NCI-H2081 (cell line): ENCODE results near the gene NRSN2.
"Not testable (repeated sequence)": the region's sequence is repeated elsewhere in the genome, so short reads cannot be mapped to it uniquely, and the experiment has no call there.

ENCODE experiments used
- DNase-seq, 2 experiments: peaks; one replicate each; lab custom pipeline; 2025; lab: John Stamatoyannopoulos, UW

The NRSN2 gene

GRCh38 chr20:354298-354977 is 7.5 kb downstream of the NRSN2 start:
- peak; percentile 71 to 76 for DNase-seq

- DNase-seq: not testable (repeated sequence)
These were observed 9.2 kb downstream of the NRSN2 start for GRCh38 chr20:356154-356553.

- DNase-seq: no peak
These were observed 9.8 kb downstream of the NRSN2 start for GRCh38 chr20:356745-357144.

- no peak for DNase-seq
These were observed 12.1 kb downstream of the NRSN2 start for GRCh38 chr20:358891-359555.

- DNase-seq: no peak
These were observed 14.7 kb downstream of the NRSN2 start for GRCh38 chr20:361561-361960.

- peak; percentile 76 to 79 for DNase-seq
These were observed 15.7 kb downstream of the NRSN2 start for GRCh38 chr20:362271-363254.

- DNase-seq: no peak
These were observed 16.6 kb downstream of the NRSN2 start for GRCh38 chr20:363319-364078.

- no peak for DNase-seq
These were observed 18.2 kb downstream of the NRSN2 start for GRCh38 chr20:364905-365794.

- no peak for DNase-seq
These were observed 19.3 kb downstream of the NRSN2 start for GRCh38 chr20:366041-366718.

GRCh38 chr20:366719-367485 is 20.0 kb downstream of the NRSN2 start:
- no peak for DNase-seq

GRCh38 chr20:367486-367887 is 20.6 kb downstream of the NRSN2 start:
- no peak for DNase-seq

GRCh38 chr20:368915-369314 is 22.0 kb downstream of the NRSN2 start:
- no peak for DNase-seq

GRCh38 chr20:370151-370600 is 23.3 kb downstream of the NRSN2 start:
- no peak for DNase-seq

GRCh38 chr20:370977-371754 is 24.3 kb downstream of the NRSN2 start:
- no peak for DNase-seq

- DNase-seq: no peak
These were observed 25.0 kb downstream of the NRSN2 start for GRCh38 chr20:371755-372542.

GRCh38 chr20:372543-373082 is 25.7 kb downstream of the NRSN2 start:
- DNase-seq: not testable (repeated sequence)

- no peak for DNase-seq
These were observed 26.4 kb downstream of the NRSN2 start for GRCh38 chr20:373171-373890.
